HG02840 (cell line): ENCODE data around the gene ANKS1B.

ENCODE experiments used
- ATAC-seq: cut with Tn5 transposase; IDR thresholded peaks from one replicate; pipeline ENCODE4 v1.9.1; 2021; ENCODE audit warnings: mild to moderate bottlenecking, moderate library complexity, moderate number of reproducible peaks; ENCODE audit not compliant: unreplicated experiment, low FRiP score

The ANKS1B gene

GRCh38 chr12:98922871-98923270, 1061.9 kb downstream of the ANKS1B start:
- no peak for ATAC-seq

- no peak for ATAC-seq
Measured at GRCh38 chr12:98918176-98918863, 1066.4 kb downstream of the ANKS1B start.

DNA sequence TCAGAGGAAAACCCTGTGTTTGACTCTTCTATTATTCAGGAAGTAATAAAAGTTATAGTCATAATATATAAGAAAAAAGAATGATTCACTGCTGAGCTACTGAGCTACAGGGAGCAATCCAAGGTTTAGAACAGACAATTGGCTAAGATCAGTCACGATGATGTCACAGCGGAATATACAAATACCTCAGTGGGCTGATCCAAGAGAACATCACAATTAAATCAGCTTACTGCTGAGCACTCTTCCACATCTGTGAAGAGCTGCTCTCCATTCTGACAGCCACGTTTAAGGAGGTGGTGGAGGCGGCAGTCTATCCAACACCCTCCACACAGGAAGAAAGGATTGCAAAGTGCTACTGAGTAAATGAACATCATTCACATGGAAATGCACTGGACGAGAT, 1068.6 kb downstream of the ANKS1B start:
- no peak for ATAC-seq

DNA sequence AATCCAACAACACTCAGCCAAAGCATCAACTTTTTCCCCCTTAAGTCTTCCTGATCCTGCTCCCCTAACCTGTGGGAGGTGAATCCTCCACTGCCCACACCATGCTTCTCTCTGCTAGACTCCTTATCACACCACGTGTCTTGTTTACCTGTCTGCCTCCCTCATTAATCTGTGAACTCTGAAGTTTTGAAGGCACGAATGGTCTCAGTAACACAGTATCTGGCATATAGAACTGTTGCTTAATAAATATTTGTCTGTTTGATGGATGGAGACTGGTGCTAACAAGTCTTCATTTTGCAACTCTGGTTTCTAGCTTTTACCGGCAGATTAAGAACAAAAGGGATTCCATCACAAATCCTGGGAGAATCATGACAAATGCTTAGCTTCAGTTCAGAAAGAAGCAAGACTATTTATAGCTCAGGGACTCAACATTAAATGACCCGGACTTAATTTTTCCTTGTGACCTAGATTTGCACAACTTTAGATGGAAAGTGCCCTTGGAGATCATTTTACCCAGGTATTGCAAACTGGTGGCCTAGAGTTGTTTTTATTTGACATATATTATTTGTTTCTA, 1072.2 kb downstream of the ANKS1B start:
- ATAC-seq = no peak

DNA sequence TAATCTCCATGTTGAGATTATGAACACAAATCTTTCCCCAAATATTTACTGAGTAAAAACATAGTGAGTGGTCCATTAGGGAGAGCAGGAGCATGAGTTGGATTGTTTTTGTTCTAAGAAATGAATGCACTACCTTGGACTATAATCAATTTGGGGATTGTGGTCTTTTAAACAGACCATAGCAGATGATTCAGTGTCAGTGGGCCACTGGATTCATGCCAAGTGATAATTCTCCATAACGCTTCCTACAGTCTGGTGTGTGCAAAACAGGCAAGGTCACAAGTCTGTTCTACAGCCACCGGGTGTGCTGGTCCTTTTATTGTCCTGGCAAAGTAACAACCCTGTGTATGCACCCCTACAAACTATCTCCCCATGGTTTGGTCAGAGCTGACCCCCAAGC, 1073.3 kb downstream of the ANKS1B start:
- ATAC-seq = no peak

DNA sequence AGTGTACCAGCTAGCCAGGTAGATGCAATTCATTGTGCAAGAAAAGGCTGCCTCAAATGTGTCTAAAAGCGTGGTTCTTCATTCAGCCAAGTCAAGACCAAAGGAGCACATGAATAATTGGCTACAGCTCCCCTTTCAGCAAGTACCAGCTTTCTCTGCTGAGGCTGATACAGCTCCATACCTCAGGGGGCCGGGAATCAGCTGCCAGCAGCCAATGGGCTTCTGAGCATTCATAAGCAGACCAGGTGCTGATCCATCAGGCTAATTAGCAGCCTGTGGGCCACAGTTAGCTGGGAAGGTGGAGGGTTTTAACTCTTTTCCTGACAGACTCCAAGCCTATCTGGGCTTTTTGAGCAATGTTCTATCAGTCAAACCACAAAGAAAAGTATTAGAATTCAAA, 1075.0 kb downstream of the ANKS1B start:
- ATAC-seq = no peak

- no peak for ATAC-seq
Measured at GRCh38 chr12:98908866-98909265, 1075.9 kb downstream of the ANKS1B start.

DNA sequence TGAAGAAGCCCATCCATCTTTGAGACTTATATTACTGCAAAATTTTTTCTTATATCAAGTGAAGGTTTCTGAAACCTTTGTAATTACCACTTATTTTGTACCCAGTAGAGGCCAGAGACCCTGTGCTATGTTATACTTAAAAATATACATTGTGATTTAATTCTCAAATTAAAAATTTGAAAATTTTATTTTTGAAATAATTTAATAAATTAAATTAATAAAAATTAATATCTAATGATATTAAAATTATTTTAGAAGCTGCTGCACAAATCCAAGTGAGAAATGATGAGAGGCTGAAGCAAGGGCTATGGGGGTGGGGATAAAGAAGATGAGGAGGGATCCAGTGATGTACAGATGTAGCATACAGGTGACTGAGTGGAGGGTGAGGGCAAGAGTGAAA, 1080.9 kb downstream of the ANKS1B start:
- ATAC-seq = no peak

- no peak for ATAC-seq
Measured at GRCh38 chr12:98901189-98901588, 1083.5 kb downstream of the ANKS1B start.

- ATAC-seq = no peak
Measured at GRCh38 chr12:98896938-98897337, 1087.8 kb downstream of the ANKS1B start.

GRCh38 chr12:98895086-98895651, 1089.6 kb downstream of the ANKS1B start:
- no peak for ATAC-seq

DNA sequence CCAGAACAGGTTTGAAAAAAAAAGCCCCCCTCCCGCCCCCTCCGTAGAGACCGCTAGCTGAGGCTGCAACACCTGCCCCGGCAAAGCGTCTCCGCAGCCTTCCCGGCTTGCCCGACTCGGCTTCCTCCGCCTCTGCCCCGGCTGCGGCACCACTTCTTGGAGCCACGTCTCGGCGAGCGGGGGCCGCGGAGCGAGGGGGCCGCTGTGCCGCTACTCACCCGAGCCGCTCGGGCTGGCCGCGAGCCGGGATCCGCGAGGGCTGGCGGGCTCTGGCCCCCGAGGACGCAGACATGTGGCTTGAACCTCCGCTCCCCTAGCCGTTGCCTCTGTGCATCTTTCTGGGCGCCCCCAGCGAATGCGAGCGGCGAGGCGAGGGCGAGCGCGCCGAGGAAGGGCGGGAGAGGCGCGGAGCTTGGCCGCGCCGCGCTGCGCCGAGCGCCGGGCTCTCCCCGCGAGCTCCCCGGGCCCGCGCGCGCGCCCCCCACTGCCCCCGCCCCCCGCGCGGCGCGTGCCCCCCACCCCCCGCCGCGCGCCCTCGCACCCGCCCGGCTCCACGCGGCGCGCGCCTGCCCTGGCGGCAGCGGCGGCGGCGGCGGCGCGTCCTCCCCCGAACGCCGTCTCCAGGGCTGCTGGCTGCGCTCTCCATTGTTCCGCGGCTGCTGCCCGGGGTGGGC, 1090.2 kb downstream of the ANKS1B start:
- ATAC-seq = no peak

GRCh38 chr12:98893675-98894411, 1090.9 kb downstream of the ANKS1B start:
- no peak for ATAC-seq

GRCh38 chr12:98893126-98893674, 1091.5 kb downstream of the ANKS1B start:
- no peak for ATAC-seq

GRCh38 chr12:98885778-98886177, 1099.0 kb downstream of the ANKS1B start:
- no peak for ATAC-seq

GRCh38 chr12:98883231-98883630, 1101.5 kb downstream of the ANKS1B start:
- no peak for ATAC-seq

DNA sequence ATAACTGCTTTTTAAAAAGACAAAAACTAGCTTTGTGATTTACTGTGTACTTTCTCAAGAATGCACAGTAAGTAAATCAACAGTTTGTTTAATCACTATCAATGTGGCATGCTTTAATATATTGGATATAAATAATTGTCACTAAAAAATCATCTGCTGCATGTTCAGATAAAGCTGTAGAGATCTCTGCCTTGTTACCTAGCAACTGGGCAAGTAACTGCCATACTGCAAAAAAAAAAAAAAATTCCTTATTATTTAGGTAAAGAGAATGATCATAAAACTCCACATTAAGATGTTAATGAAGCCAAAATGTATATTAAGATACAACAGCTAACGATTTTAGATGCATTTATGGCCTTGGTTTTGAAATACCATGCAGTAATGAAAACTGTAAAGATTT, 1102.2 kb downstream of the ANKS1B start:
- ATAC-seq = no peak

GRCh38 chr12:98873776-98874175, 1111.0 kb downstream of the ANKS1B start:
- ATAC-seq = no peak

- ATAC-seq = no peak
Measured at GRCh38 chr12:98870504-98870903, 1114.2 kb downstream of the ANKS1B start.

DNA sequence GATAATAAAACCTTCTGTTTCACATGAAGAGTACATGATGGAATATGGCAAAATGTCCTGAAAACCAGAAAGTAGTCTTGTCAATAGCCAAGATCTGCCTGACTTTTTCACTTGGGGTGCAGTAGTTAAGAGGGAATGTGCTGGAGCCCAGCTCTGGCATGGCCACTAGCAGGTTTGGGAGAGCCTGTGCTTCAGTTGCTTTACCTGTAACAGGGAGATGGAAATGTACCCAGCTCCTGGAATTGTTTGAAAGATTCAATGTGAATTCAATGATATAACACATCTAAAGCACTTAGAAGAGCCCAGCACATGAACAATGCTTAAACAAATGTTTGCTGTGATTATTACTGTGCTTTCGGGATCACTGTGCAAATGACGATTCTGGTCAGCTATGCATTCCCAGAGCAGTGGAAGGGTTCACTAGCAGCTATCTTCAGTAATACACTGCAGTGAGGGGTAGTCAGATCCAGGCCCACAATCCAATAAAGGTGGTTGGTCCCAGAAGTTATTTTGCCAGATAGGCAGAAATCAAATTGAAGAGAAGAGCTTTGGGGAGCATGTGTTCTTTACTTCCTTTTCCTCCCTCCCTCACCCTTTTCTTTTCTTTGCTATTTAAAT, 1114.7 kb downstream of the ANKS1B start:
- ATAC-seq = no peak
